ENCODE results near the gene FAM118B.
"Not testable (repeated sequence)": the region's sequence is repeated elsewhere in the genome, so short reads cannot be mapped to it uniquely, and the experiment has no call there.

FAM118B gene

GRCh38 chr11:126246636-126247035 lies 35.1 kb downstream of the FAM118B start:
- no peak overlapping the region for H3K18ac ChIP-seq (ENCODE audit: low read length)
- H4K8ac ChIP-seq (ENCODE audit: low read depth, low read length) = no peak overlapping the region
- no peak overlapping the region for H3K23ac ChIP-seq (ENCODE audit: low read length)
- no peaks in the 10 kb centered on the region for H3K27me3 ChIP-seq (ENCODE audit: insufficient read depth, low read length, poor library complexity)
- H3K4me1 ChIP-seq (ENCODE audit: control insufficient read depth, low read depth, low read length) = no peaks in the 10 kb centered on the region
- H2BK5ac ChIP-seq (ENCODE audit: low read length) = no peak overlapping the region
- no peaks in the 10 kb centered on the region for H3K79me2 ChIP-seq (ENCODE audit: control insufficient read depth, insufficient read depth, low read length)
- no peak overlapping the region for H4K5ac ChIP-seq (ENCODE audit: low read length)
- H3K36me3 ChIP-seq (ENCODE audit: control insufficient read depth, insufficient read depth, low read length) = peaks cover 4% of the 10 kb centered on the region
- H3K4ac ChIP-seq (ENCODE audit: low read depth, low read length) = no peak overlapping the region
- H2AK5ac ChIP-seq (ENCODE audit: low read length) = no peak overlapping the region
- H3K4me2 ChIP-seq (ENCODE audit: low read length) = no peak overlapping the region
- no peak overlapping the region for H3K9ac ChIP-seq (ENCODE audit: low read length)
- DNase-seq = no peak
- H3K79me1 ChIP-seq (ENCODE audit: low read length) = no peaks in the 10 kb centered on the region
- H3K27ac ChIP-seq (ENCODE audit: low read depth, low read length) = no peak overlapping the region
- no peak overlapping the region for H2BK15ac ChIP-seq (replicated peaks; ENCODE audit: low read depth)
- H2BK120ac ChIP-seq (ENCODE audit: low read depth, low read length) = no peak overlapping the region
- WGBS (ENCODE audit: extremely low coverage, insufficient coverage, low lambda C conversion rate) = no CpG with 5 or more reads among the region's 2 CpGs
- H3K4me3 ChIP-seq (ENCODE audit: low read length) = no peak overlapping the region
- no peak overlapping the region for H3K56ac ChIP-seq (ENCODE audit: low read length)

DNA sequence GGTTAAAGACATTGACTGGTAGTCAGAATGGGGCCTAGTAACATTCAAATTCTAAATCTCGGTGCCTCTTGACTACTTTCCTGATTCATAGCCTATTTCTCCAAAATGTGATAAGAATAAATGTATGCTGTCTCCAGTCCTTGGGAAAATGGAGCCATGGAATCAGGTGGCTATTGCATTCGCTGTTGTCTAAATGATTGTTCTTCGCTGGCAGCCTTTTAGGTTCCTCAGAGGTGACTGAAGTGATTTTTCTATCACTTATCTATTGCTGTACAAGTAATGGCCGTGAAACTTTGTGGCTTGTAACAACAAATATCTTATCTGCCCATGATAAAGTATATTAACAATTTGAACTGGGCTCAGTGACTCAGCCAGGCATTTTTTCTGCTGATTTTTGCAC lies 41.7 kb downstream of the FAM118B start:
- DNase-seq = no peak
- no peak overlapping the region for H3K23ac ChIP-seq (ENCODE audit: low read length)
- no CpG with 5 or more reads among the region's 4 CpGs for WGBS (ENCODE audit: extremely low coverage, insufficient coverage, low lambda C conversion rate)

DNA sequence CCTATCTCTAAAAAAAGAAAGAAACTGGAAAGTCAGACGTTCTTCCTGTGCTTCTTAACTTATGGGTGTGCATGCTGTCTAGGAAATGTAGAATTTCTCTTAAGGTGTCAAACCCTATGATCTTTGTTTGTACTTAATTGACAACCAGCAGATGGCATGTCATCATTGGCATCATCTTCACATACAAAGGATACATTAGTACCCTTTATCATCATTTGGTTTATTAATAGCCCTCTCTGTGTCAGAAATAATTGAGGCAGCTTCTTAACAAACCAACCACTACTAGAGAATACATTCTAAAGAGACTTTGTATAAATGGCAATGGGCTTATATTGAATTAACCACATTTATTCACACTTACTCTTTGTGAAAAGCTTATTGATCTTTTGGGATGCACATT lies 43.2 kb downstream of the FAM118B start:
- WGBS (ENCODE audit: extremely low coverage, insufficient coverage, low lambda C conversion rate) = no CpG with 5 or more reads among the region's 1 CpG
- Histone ChIP-seq H3K56ac (ENCODE audit: low read length) (no peak overlapping the region), H3K23ac (ENCODE audit: low read length) (no peak overlapping the region), H3K9ac (ENCODE audit: low read length) (no peak overlapping the region), H3K4me1 (ENCODE audit: control insufficient read depth, low read depth, low read length) (no peaks in the 10 kb centered on the region), H3K27me3 (ENCODE audit: insufficient read depth, low read length, poor library complexity) (no peaks in the 10 kb centered on the region), H3K4ac (ENCODE audit: low read depth, low read length) (no peak overlapping the region), H4K8ac (ENCODE audit: low read depth, low read length) (no peak overlapping the region), H2BK15ac (replicated peaks; ENCODE audit: low read depth) (no peak overlapping the region), H2AK5ac (ENCODE audit: low read length) (no peak overlapping the region), H3K18ac (ENCODE audit: low read length) (no peak overlapping the region), H3K4me3 (ENCODE audit: low read length) (no peak overlapping the region), H2BK5ac (ENCODE audit: low read length) (no peak overlapping the region), H3K36me3 (ENCODE audit: control insufficient read depth, insufficient read depth, low read length) (peaks cover 7% of the 10 kb centered on the region), H3K79me1 (ENCODE audit: low read length) (no peaks in the 10 kb centered on the region), H3K79me2 (ENCODE audit: control insufficient read depth, insufficient read depth, low read length) (no peaks in the 10 kb centered on the region), H3K4me2 (ENCODE audit: low read length) (no peak overlapping the region), H2BK120ac (ENCODE audit: low read depth, low read length) (no peak overlapping the region), H4K5ac (ENCODE audit: low read length) (no peak overlapping the region), H3K27ac (ENCODE audit: low read depth, low read length) (no peak overlapping the region)
- DNase-seq = no peak

More for the DNA sequence above, 41.7 kb downstream of the FAM118B start:
- no peak overlapping the region for H2AK5ac ChIP-seq (ENCODE audit: low read length)
- no peaks in the 10 kb centered on the region for H3K27me3 ChIP-seq (ENCODE audit: insufficient read depth, low read length, poor library complexity)
- H3K79me2 ChIP-seq (ENCODE audit: control insufficient read depth, insufficient read depth, low read length) = no peaks in the 10 kb centered on the region
- peaks cover 7% of the 10 kb centered on the region for H3K36me3 ChIP-seq (ENCODE audit: control insufficient read depth, insufficient read depth, low read length)
- no peaks in the 10 kb centered on the region for H3K79me1 ChIP-seq (ENCODE audit: low read length)
- no peak overlapping the region for H3K4me3 ChIP-seq (ENCODE audit: low read length)
- H4K5ac ChIP-seq (ENCODE audit: low read length) = no peak overlapping the region
- H3K4me1 ChIP-seq (ENCODE audit: control insufficient read depth, low read depth, low read length) = no peaks in the 10 kb centered on the region
- H4K8ac ChIP-seq (ENCODE audit: low read depth, low read length) = no peak overlapping the region
- H3K18ac ChIP-seq (ENCODE audit: low read length) = no peak overlapping the region
- no peak overlapping the region for H3K56ac ChIP-seq (ENCODE audit: low read length)
- H2BK5ac ChIP-seq (ENCODE audit: low read length) = no peak overlapping the region
- no peak overlapping the region for H2BK15ac ChIP-seq (replicated peaks; ENCODE audit: low read depth)
- H3K4me2 ChIP-seq (ENCODE audit: low read length) = no peak overlapping the region
- no peak overlapping the region for H2BK120ac ChIP-seq (ENCODE audit: low read depth, low read length)
- H3K4ac ChIP-seq (ENCODE audit: low read depth, low read length) = no peak overlapping the region
- H3K27ac ChIP-seq (ENCODE audit: low read depth, low read length) = no peak overlapping the region
- H3K9ac ChIP-seq (ENCODE audit: low read length) = no peak overlapping the region

DNA sequence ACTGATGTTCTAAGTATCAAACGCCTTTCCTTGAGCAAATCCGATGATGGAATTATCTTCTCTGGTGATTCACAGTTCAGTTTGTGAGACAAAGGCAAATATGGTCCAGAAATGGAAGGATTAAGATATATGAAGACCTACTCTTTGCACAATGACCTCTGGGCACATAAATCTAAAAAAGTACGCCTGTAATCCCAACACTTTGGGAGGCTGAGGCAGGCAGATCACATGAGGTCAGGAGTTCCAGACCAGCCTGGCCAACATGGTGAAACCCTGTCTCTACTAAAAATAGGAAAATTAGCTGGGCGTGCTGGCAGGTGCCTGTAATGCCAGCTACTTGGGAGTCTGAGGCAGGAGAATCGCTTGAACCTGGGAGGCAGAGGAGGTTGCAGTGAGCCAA lies 43.9 kb downstream of the FAM118B start:
- H3K18ac ChIP-seq (ENCODE audit: low read length); H3K23ac ChIP-seq (ENCODE audit: low read length); H2BK120ac ChIP-seq (ENCODE audit: low read depth, low read length); DNase-seq; H3K4me2 ChIP-seq (ENCODE audit: low read length); H3K79me1 ChIP-seq (ENCODE audit: low read length); H3K4me3 ChIP-seq (ENCODE audit: low read length); H2BK5ac ChIP-seq (ENCODE audit: low read length); H2AK5ac ChIP-seq (ENCODE audit: low read length); H4K5ac ChIP-seq (ENCODE audit: low read length); H3K9ac ChIP-seq (ENCODE audit: low read length); H3K79me2 ChIP-seq (ENCODE audit: control insufficient read depth, insufficient read depth, low read length); H3K27ac ChIP-seq (ENCODE audit: low read depth, low read length); H4K8ac ChIP-seq (ENCODE audit: low read depth, low read length); H3K4me1 ChIP-seq (ENCODE audit: control insufficient read depth, low read depth, low read length); H3K36me3 ChIP-seq (ENCODE audit: control insufficient read depth, insufficient read depth, low read length); H3K56ac ChIP-seq (ENCODE audit: low read length); H2BK15ac ChIP-seq (replicated peaks; ENCODE audit: low read depth); H3K27me3 ChIP-seq (ENCODE audit: insufficient read depth, low read length, poor library complexity); H3K4ac ChIP-seq (ENCODE audit: low read depth, low read length): not testable (repeated sequence)
- no CpG with 5 or more reads among the region's 5 CpGs for WGBS (ENCODE audit: extremely low coverage, insufficient coverage, low lambda C conversion rate)

GRCh38 chr11:126256216-126256615 lies 44.6 kb downstream of the FAM118B start:
- H3K18ac ChIP-seq (ENCODE audit: low read length) = no peak overlapping the region
- no peaks in the 10 kb centered on the region for H3K4me1 ChIP-seq (ENCODE audit: control insufficient read depth, low read depth, low read length)
- H2BK120ac ChIP-seq (ENCODE audit: low read depth, low read length) = no peak overlapping the region
- no peak for DNase-seq
- no peak overlapping the region for H2BK15ac ChIP-seq (replicated peaks; ENCODE audit: low read depth)
- no peak overlapping the region for H2AK5ac ChIP-seq (ENCODE audit: low read length)
- H3K9ac ChIP-seq (ENCODE audit: low read length) = no peak overlapping the region
- no peak overlapping the region for H2BK5ac ChIP-seq (ENCODE audit: low read length)
- H3K36me3 ChIP-seq (ENCODE audit: control insufficient read depth, insufficient read depth, low read length) = peaks cover 8% of the 10 kb centered on the region
- H3K79me1 ChIP-seq (ENCODE audit: low read length) = no peaks in the 10 kb centered on the region
- H4K8ac ChIP-seq (ENCODE audit: low read depth, low read length) = no peak overlapping the region
- no peak overlapping the region for H3K4me2 ChIP-seq (ENCODE audit: low read length)
- no peak overlapping the region for H3K23ac ChIP-seq (ENCODE audit: low read length)
- H3K4me3 ChIP-seq (ENCODE audit: low read length) = no peak overlapping the region
- no peak overlapping the region for H3K4ac ChIP-seq (ENCODE audit: low read depth, low read length)
- no CpG with 5 or more reads among the region's 4 CpGs for WGBS (ENCODE audit: extremely low coverage, insufficient coverage, low lambda C conversion rate)
- no peak overlapping the region for H3K27ac ChIP-seq (ENCODE audit: low read depth, low read length)
- no peak overlapping the region for H4K5ac ChIP-seq (ENCODE audit: low read length)
- no peaks in the 10 kb centered on the region for H3K79me2 ChIP-seq (ENCODE audit: control insufficient read depth, insufficient read depth, low read length)
- H3K56ac ChIP-seq (ENCODE audit: low read length) = no peak overlapping the region
- H3K27me3 ChIP-seq (ENCODE audit: insufficient read depth, low read length, poor library complexity) = no peaks in the 10 kb centered on the region

DNA sequence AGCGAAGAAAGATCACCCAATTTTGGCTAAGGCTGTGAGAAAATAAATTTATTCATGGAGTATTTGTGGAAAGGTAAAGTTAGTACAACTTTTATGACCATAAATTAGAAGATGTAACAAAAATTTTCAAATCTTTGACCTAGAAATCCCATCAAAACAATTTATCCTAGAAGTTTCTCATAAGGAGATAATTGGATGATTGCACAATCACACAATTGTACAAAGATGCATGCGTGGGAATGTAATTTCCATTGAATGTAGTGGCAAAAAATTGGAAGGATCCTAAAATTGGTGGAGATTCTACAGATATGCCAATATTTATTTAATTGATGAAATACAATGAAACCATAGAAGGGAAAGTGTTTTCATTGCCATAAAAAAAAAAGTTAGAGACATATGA lies 45.6 kb downstream of the FAM118B start:
- Histone ChIP-seq H3K23ac (ENCODE audit: low read length) (no peak overlapping the region), H2BK15ac (replicated peaks; ENCODE audit: low read depth) (no peak overlapping the region), H2BK120ac (ENCODE audit: low read depth, low read length) (no peak overlapping the region), H3K4me1 (ENCODE audit: control insufficient read depth, low read depth, low read length) (no peaks in the 10 kb centered on the region), H2AK5ac (ENCODE audit: low read length) (no peak overlapping the region), H3K79me1 (ENCODE audit: low read length) (no peaks in the 10 kb centered on the region), H3K4ac (ENCODE audit: low read depth, low read length) (no peak overlapping the region), H4K8ac (ENCODE audit: low read depth, low read length) (no peak overlapping the region), H3K27me3 (ENCODE audit: insufficient read depth, low read length, poor library complexity) (no peaks in the 10 kb centered on the region), H3K18ac (ENCODE audit: low read length) (no peak overlapping the region), H4K5ac (ENCODE audit: low read length) (no peak overlapping the region), H3K79me2 (ENCODE audit: control insufficient read depth, insufficient read depth, low read length) (no peaks in the 10 kb centered on the region), H3K4me2 (ENCODE audit: low read length) (no peak overlapping the region), H3K56ac (ENCODE audit: low read length) (no peak overlapping the region), H3K27ac (ENCODE audit: low read depth, low read length) (no peak overlapping the region), H3K4me3 (ENCODE audit: low read length) (no peak overlapping the region), H3K36me3 (ENCODE audit: control insufficient read depth, insufficient read depth, low read length) (peaks cover 7% of the 10 kb centered on the region), H2BK5ac (ENCODE audit: low read length) (no peak overlapping the region), H3K9ac (ENCODE audit: low read length) (no peak overlapping the region)
- DNase-seq = no peak
- WGBS (ENCODE audit: extremely low coverage, insufficient coverage, low lambda C conversion rate) = no CpG with 5 or more reads among the region's 2 CpGs

Measured in mesendoderm (in vitro differentiated cells).